Type B pancreatic cell (in vitro differentiated cells): Measurements from ENCODE around the gene TEKT2. TPM values are rescaled to one million over a fixed set of nuclear protein-coding genes. Genes with fewer than 3 reads are reported as not detected.
A peak's percentile ranks its signal among the peaks of the same experiment; 100 is the strongest.

Experiments used
- DNase-seq: peaks from one replicate; pipeline ENCODE4 v3.0.0; 2021; ENCODE audit warnings: mixed read lengths; ENCODE audit not compliant: unreplicated experiment; ENCODE audit errors: extremely low spot score
- H3K27ac Mint-ChIP-seq: 2 replicates; pipeline ENCODE4 v1.8.0; 2021; ENCODE audit warnings: mild to moderate bottlenecking, mixed read lengths
- H3K27me3 Mint-ChIP-seq: 2 replicates; pipeline ENCODE4 v1.8.0; 2021; ENCODE audit warnings: mixed read lengths
- H3K36me3 Mint-ChIP-seq: 2 replicates; pipeline ENCODE4 v1.8.0; 2021; ENCODE audit warnings: mixed read lengths
- H3K4me1 Mint-ChIP-seq: one replicate; pipeline ENCODE4 v1.8.0; 2021; ENCODE audit warnings: mixed read lengths; ENCODE audit not compliant: unreplicated experiment
- H3K4me3 Mint-ChIP-seq: 2 replicates; pipeline ENCODE4 v1.8.0; 2021; ENCODE audit warnings: mild to moderate bottlenecking, mixed read lengths
- H3K9me3 Mint-ChIP-seq: 2 replicates; pipeline ENCODE4 v1.8.0; 2021; ENCODE audit warnings: mixed read lengths
- total RNA-seq: library from RNA; stranded (reverse); gene quantifications from 2 replicates; pipeline ENCODE4 v1.2.1, GENCODE V29; 2021; ENCODE audit warnings: low replicate concordance
- TF ChIP-seq, protein P1 (sequence below): fragments of 200-600 bp; sonication (generic); conservative IDR thresholded peaks from 2 replicates; pipeline ENCODE4 v1.5.0; 2021; ENCODE audit warnings: antibody characterized with exemption, mild to moderate bottlenecking

TEKT2 gene
- total RNA-seq, 1 donor from 2014 or later, result 9.6 TPM

DNA sequence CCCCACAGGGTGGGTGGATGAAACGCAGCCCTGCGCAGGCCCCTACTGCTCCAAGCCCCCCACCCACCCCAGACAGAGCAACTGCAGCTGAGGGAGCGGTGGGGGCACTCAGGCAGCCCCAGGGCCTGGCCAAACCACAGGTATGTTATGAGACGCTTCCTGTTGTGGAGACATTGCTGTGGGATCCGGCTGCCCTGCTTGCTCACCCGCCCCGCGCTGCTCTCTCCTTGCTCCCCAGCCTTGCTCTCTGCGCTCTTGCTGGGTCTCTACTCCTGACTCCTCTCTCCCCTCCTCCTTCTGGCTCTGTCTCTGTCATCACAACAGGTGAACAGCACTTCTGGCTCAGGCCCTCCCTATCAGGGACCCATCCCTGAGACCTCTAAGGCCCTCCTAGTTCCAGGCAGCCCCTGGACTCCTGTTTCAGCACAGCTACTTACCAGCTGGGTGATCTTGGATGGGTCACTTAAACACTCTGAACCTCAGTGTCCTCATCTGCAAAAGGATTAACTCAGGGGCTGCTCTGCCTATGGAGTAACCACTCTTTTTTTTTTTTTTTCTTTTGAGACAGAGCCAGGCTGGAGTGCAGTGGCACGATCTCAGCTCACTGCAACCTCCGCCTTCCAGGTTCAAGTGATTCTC, 25.3 kb downstream of the TEKT2 start:
- TF ChIP-seq, protein P1, sequence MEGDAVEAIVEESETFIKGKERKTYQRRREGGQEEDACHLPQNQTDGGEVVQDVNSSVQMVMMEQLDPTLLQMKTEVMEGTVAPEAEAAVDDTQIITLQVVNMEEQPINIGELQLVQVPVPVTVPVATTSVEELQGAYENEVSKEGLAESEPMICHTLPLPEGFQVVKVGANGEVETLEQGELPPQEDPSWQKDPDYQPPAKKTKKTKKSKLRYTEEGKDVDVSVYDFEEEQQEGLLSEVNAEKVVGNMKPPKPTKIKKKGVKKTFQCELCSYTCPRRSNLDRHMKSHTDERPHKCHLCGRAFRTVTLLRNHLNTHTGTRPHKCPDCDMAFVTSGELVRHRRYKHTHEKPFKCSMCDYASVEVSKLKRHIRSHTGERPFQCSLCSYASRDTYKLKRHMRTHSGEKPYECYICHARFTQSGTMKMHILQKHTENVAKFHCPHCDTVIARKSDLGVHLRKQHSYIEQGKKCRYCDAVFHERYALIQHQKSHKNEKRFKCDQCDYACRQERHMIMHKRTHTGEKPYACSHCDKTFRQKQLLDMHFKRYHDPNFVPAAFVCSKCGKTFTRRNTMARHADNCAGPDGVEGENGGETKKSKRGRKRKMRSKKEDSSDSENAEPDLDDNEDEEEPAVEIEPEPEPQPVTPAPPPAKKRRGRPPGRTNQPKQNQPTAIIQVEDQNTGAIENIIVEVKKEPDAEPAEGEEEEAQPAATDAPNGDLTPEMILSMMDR, result no peak
- Mint-ChIP-seq H3K27me3 (peaks cover 7% of the 10 kb centered on the region), H3K9me3 (no peaks in the 10 kb centered on the region), H3K27ac (no peak overlapping the region), H3K4me1 (peaks cover 18% of the 10 kb centered on the region), H3K36me3 (no peaks in the 10 kb centered on the region), H3K4me3 (no peak overlapping the region)
- no peak for DNase-seq

DNA sequence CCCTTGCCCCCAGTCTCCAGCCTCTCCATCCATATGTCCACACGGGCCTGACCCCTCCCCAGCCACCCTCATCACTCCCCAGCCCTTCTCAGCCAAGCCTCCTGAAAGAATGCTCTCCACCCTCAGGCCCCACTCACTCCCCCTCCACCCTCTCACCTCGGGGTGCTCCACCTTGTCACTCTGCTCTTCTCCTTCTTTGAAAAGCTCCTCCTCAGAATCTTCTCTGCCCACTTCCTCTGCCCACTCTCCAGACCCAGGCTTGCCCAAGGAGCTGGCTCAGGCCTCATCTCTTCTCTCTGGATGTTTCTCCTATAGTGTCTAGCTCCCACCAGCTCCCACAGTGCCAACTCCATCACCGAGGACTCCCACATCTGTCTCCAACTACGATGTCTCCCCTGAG, 27.3 kb downstream of the TEKT2 start:
- Mint-ChIP-seq H3K4me1 (peaks cover 18% of the 10 kb centered on the region), H3K36me3 (no peaks in the 10 kb centered on the region), H3K27me3 (peaks cover 7% of the 10 kb centered on the region), H3K9me3 (no peaks in the 10 kb centered on the region), H3K4me3 (peak overlapping the region; percentile 40), H3K27ac (no peak overlapping the region)
- DNase-seq, result no peak
- TF ChIP-seq, protein P1, result no peak

DNA sequence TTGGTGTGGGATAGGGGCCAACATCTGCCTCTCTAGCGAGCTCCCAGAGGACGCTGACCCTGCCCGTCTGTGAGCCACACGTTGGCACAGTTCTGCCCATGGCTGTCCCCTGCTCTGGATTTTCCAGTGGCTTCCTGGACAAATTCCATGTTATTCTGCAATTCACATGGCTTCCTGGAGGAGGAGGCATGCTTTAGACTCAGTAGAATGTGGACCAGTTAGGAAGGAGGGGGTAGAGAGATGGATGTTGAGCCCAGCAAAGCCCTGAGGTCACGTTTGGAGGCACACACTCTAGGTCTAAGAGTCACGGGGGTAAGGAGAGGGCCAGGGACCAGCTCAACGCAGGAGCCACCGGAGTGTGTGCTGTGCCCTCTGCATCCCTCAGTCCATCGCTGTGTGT, 28.9 kb downstream of the TEKT2 start:
- Mint-ChIP-seq H3K27ac (no peak overlapping the region), H3K4me1 (peaks cover 16% of the 10 kb centered on the region), H3K36me3 (no peaks in the 10 kb centered on the region), H3K4me3 (no peak overlapping the region), H3K9me3 (no peaks in the 10 kb centered on the region), H3K27me3 (peaks cover 12% of the 10 kb centered on the region)
- DNase-seq, result no peak
- TF ChIP-seq, protein P1, result no peak

DNA sequence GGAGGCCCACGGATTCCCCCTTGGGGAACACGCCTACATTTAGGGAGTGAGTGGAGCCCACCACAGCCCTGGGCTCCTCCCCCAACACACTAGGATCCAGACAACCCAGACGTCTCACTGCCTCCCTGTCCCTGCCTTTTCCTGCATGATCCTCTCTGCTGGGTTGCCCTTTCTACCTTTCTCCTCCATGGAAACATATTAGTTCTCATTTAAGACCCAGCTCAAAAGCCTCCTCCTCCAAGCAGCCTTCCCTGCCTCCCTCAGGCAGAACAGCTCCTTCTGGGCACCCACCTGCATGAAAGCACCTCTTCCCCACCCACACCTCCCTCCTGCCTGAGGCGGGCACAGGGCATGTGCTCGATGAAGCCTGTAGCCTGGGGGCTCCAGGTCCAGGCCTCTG, 30.5 kb downstream of the TEKT2 start:
- H3K4me1 Mint-ChIP-seq, result peaks cover 7% of the 10 kb centered on the region

DNA sequence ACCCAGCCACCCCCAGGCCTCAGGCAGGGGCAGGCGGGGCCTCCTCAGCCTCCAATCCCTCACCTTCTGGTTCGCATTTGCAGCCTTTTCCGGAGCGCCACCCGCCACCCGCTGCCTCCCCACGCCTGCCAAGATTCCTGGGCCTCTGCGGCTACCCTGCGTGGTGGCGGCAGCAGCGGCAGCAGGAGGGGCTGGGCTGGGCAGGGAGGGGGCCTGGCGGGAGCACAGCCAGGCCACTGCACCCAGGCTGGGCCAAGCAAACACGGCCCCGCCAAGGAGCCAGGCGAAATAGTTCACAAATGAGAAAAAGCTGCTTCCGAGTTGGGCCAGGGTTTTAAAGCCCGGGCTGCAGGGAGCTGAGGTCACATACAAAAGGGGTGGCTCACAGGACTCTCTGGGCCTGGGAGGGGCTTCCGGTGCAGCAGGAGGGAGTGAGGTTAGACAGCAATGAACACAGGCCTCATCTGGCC, 31.3 kb downstream of the TEKT2 start:
- DNase-seq, result no peak
- H3K27ac Mint-ChIP-seq, result no peak overlapping the region

More for the DNA sequence above, 30.5 kb downstream of the TEKT2 start:
- no peak for DNase-seq
- TF ChIP-seq, protein P1, result no peak
- Mint-ChIP-seq H3K36me3 (no peaks in the 10 kb centered on the region), H3K27me3 (peaks cover 12% of the 10 kb centered on the region), H3K4me3 (no peak overlapping the region), H3K9me3 (no peaks in the 10 kb centered on the region), H3K27ac (no peak overlapping the region)

More for the DNA sequence above, 31.3 kb downstream of the TEKT2 start:
- Mint-ChIP-seq H3K9me3 (no peaks in the 10 kb centered on the region), H3K4me3 (no peak overlapping the region), H3K4me1 (peaks cover 11% of the 10 kb centered on the region), H3K27me3 (peaks cover 14% of the 10 kb centered on the region), H3K36me3 (no peaks in the 10 kb centered on the region)
- TF ChIP-seq, protein P1, result no peak
